ENCODE measurements around the gene WWP2.
"Not testable (repeated sequence)": the region's sequence is repeated elsewhere in the genome, so short reads cannot be mapped to it uniquely, and the experiment has no call there.

The WWP2 gene

GRCh38 chr16:69938981-69939820, 177.1 kb downstream of the WWP2 start:
- H3K9ac ChIP-seq (ENCODE audit: low read depth, low read length): no peak overlapping the region
- H3K4me3 ChIP-seq (ENCODE audit: low read depth, low read length): no peak overlapping the region
- no peaks in the 10 kb centered on the region for H3K27me3 ChIP-seq (ENCODE audit: control insufficient read depth, insufficient read depth, low read length)
- H3K9me3 ChIP-seq (ENCODE audit: control insufficient read depth, insufficient read depth, low read length): no peaks in the 10 kb centered on the region
- peaks cover 18% of the 10 kb centered on the region; the same call in 1 of the 2 replicates for H3K36me3 ChIP-seq (ENCODE audit: control insufficient read depth, insufficient read depth, low read length)
- no peak overlapping the region for H3K27ac ChIP-seq (ENCODE audit: low read depth, low read length)
- no peaks in the 10 kb centered on the region for H3K4me1 ChIP-seq (ENCODE audit: control insufficient read depth, insufficient read depth, low read length)

DNA sequence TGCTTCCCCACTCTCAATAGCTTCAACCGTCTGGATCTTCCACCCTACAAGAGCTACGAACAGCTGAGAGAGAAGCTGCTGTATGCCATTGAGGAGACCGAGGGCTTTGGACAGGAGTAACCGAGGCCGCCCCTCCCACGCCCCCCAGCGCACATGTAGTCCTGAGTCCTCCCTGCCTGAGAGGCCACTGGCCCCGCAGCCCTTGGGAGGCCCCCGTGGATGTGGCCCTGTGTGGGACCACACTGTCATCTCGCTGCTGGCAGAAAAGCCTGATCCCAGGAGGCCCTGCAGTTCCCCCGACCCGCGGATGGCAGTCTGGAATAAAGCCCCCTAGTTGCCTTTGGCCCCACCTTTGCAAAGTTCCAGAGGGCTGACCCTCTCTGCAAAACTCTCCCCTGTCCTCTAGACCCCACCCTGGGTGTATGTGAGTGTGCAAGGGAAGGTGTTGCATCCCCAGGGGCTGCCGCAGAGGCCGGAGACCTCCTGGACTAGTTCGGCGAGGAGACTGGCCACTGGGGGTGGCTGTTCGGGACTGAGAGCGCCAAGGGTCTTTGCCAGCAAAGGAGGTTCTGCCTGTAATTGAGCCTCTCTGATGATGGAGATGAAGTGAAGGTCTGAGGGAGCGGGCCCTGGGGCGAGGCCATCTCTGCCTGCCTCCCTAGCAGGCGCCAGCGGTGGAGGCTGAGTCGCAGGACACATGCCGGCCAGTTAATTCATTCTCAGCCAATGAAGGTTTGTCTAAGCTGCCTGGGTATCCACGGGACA, 177.9 kb downstream of the WWP2 start:
- Histone ChIP-seq H3K4me1 (ENCODE audit: control insufficient read depth, insufficient read depth, low read length) (no peaks in the 10 kb centered on the region), H3K9ac (ENCODE audit: low read depth, low read length) (no peak overlapping the region), H3K27me3 (ENCODE audit: control insufficient read depth, insufficient read depth, low read length) (no peaks in the 10 kb centered on the region), H3K27ac (ENCODE audit: low read depth, low read length) (no peak overlapping the region), H3K4me3 (ENCODE audit: low read depth, low read length) (no peak overlapping the region), H3K9me3 (ENCODE audit: control insufficient read depth, insufficient read depth, low read length) (no peaks in the 10 kb centered on the region), H3K36me3 (ENCODE audit: control insufficient read depth, insufficient read depth, low read length) (peaks cover 18% of the 10 kb centered on the region; the same call in 1 of the 2 replicates)

GRCh38 chr16:69940676-69941075, 178.5 kb downstream of the WWP2 start:
- H3K9ac ChIP-seq (ENCODE audit: low read depth, low read length): no peak overlapping the region
- no peaks in the 10 kb centered on the region for H3K9me3 ChIP-seq (ENCODE audit: control insufficient read depth, insufficient read depth, low read length)
- H3K27me3 ChIP-seq (ENCODE audit: control insufficient read depth, insufficient read depth, low read length): no peaks in the 10 kb centered on the region
- H3K36me3 ChIP-seq (ENCODE audit: control insufficient read depth, insufficient read depth, low read length): peaks cover 18% of the 10 kb centered on the region; the same call in 1 of the 2 replicates
- H3K27ac ChIP-seq (ENCODE audit: low read depth, low read length): no peak overlapping the region
- H3K4me1 ChIP-seq (ENCODE audit: control insufficient read depth, insufficient read depth, low read length): no peaks in the 10 kb centered on the region
- no peak overlapping the region for H3K4me3 ChIP-seq (ENCODE audit: low read depth, low read length)

GRCh38 chr16:69941251-69942098, 179.3 kb downstream of the WWP2 start:
- H3K4me3 ChIP-seq (ENCODE audit: low read depth, low read length): no peak overlapping the region
- no peaks in the 10 kb centered on the region for H3K9me3 ChIP-seq (ENCODE audit: control insufficient read depth, insufficient read depth, low read length)
- peaks cover 12% of the 10 kb centered on the region; the same call in 1 of the 2 replicates for H3K36me3 ChIP-seq (ENCODE audit: control insufficient read depth, insufficient read depth, low read length)
- no peak overlapping the region for H3K9ac ChIP-seq (ENCODE audit: low read depth, low read length)
- no peak overlapping the region for H3K27ac ChIP-seq (ENCODE audit: low read depth, low read length)
- H3K4me1 ChIP-seq (ENCODE audit: control insufficient read depth, insufficient read depth, low read length): no peaks in the 10 kb centered on the region
- H3K27me3 ChIP-seq (ENCODE audit: control insufficient read depth, insufficient read depth, low read length): no peaks in the 10 kb centered on the region

- Histone ChIP-seq H3K27me3 (ENCODE audit: control insufficient read depth, insufficient read depth, low read length) (no peaks in the 10 kb centered on the region), H3K4me3 (ENCODE audit: low read depth, low read length) (no peak overlapping the region), H3K36me3 (ENCODE audit: control insufficient read depth, insufficient read depth, low read length) (peaks cover 5% of the 10 kb centered on the region; the same call in 1 of the 2 replicates), H3K27ac (ENCODE audit: low read depth, low read length) (no peak overlapping the region), H3K9ac (ENCODE audit: low read depth, low read length) (no peak overlapping the region), H3K4me1 (ENCODE audit: control insufficient read depth, insufficient read depth, low read length) (no peaks in the 10 kb centered on the region), H3K9me3 (ENCODE audit: control insufficient read depth, insufficient read depth, low read length) (no peaks in the 10 kb centered on the region)
Measured at GRCh38 chr16:69942099-69942491, 180.0 kb downstream of the WWP2 start.

- no peak overlapping the region for H3K27ac ChIP-seq (ENCODE audit: low read depth, low read length)
Measured at GRCh38 chr16:69942627-69943170, 180.6 kb downstream of the WWP2 start.

GRCh38 chr16:69943241-69944036, 181.3 kb downstream of the WWP2 start:
- not testable (repeated sequence) for H3K27me3 ChIP-seq (ENCODE audit: control insufficient read depth, insufficient read depth, low read length); H3K4me1 ChIP-seq (ENCODE audit: control insufficient read depth, insufficient read depth, low read length); H3K9me3 ChIP-seq (ENCODE audit: control insufficient read depth, insufficient read depth, low read length); H3K4me3 ChIP-seq (ENCODE audit: low read depth, low read length); H3K27ac ChIP-seq (ENCODE audit: low read depth, low read length); H3K36me3 ChIP-seq (ENCODE audit: control insufficient read depth, insufficient read depth, low read length); H3K9ac ChIP-seq (ENCODE audit: low read depth, low read length)

More at GRCh38 chr16:69942627-69943170, 180.6 kb downstream of the WWP2 start:
- H3K36me3 ChIP-seq (ENCODE audit: control insufficient read depth, insufficient read depth, low read length): 0 out of 2 replicates have a peak, but pooled peaks cover 4% of the 10 kb centered on the region
- H3K9me3 ChIP-seq (ENCODE audit: control insufficient read depth, insufficient read depth, low read length): no peaks in the 10 kb centered on the region
- H3K9ac ChIP-seq (ENCODE audit: low read depth, low read length): no peak overlapping the region
- H3K27me3 ChIP-seq (ENCODE audit: control insufficient read depth, insufficient read depth, low read length): no peaks in the 10 kb centered on the region
- H3K4me3 ChIP-seq (ENCODE audit: low read depth, low read length): no peak overlapping the region
- H3K4me1 ChIP-seq (ENCODE audit: control insufficient read depth, insufficient read depth, low read length): no peaks in the 10 kb centered on the region

GRCh38 chr16:69950411-69950810, 188.3 kb downstream of the WWP2 start:
- not testable (repeated sequence) for H3K4me3 ChIP-seq (ENCODE audit: low read depth, low read length); H3K9me3 ChIP-seq (ENCODE audit: control insufficient read depth, insufficient read depth, low read length); H3K36me3 ChIP-seq (ENCODE audit: control insufficient read depth, insufficient read depth, low read length); H3K27ac ChIP-seq (ENCODE audit: low read depth, low read length); H3K27me3 ChIP-seq (ENCODE audit: control insufficient read depth, insufficient read depth, low read length); H3K9ac ChIP-seq (ENCODE audit: low read depth, low read length); H3K4me1 ChIP-seq (ENCODE audit: control insufficient read depth, insufficient read depth, low read length)

DNA sequence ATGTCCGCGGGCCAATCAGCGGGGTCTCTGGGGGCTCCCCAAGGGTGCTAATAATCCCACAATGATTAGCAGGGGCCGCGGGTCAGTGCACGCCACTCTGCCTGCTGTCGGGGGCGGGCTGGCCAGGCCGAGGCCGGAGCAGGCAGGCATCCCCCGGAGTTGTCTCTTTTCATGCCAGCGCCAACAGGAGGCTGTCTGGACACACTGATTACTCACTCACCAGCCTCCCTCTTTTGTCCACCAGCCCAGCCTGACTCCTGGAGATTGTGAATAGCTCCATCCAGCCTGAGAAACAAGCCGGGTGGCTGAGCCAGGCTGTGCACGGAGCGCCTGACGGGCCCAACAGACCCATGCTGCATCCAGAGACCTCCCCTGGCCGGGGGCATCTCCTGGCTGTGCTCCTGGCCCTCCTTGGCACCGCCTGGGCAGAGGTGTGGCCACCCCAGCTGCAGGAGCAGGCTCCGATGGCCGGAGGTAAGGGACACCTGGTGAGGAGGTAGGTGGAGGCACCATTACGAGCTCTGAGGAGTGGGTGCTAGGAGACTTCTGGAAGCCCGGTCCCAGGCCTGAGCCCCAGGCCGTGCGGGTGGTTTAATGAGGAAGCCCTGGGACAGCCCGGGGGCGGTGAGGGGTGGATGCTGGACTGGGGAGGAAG, 189.0 kb downstream of the WWP2 start, which contains the start of gene CLEC18A:
TSS of gene CLEC18A (plus strand) at position 318 of the 655 bp plus-strand sequence. CDS start at position 351, 33 bp downstream.
- not testable (repeated sequence) for H3K9me3 ChIP-seq (ENCODE audit: control insufficient read depth, insufficient read depth, low read length); H3K9ac ChIP-seq (ENCODE audit: low read depth, low read length); H3K27ac ChIP-seq (ENCODE audit: low read depth, low read length); H3K27me3 ChIP-seq (ENCODE audit: control insufficient read depth, insufficient read depth, low read length); H3K4me3 ChIP-seq (ENCODE audit: low read depth, low read length); H3K36me3 ChIP-seq (ENCODE audit: control insufficient read depth, insufficient read depth, low read length); H3K4me1 ChIP-seq (ENCODE audit: control insufficient read depth, insufficient read depth, low read length)
